ENCODE data around the gene DNAJA4.
"Not testable (repeated sequence)": the region's sequence is repeated elsewhere in the genome, so short reads cannot be mapped to it uniquely, and the experiment has no call there.

DNAJA4 gene

GRCh38 chr15:78243058-78243457 lies 21.3 kb upstream of the DNAJA4 start:
- Histone ChIP-seq H3K9ac (ENCODE audit: low read depth, low read length) (no peak overlapping the region), H3K4me2 (ENCODE audit: insufficient read depth, low read length) (no peak overlapping the region), H2AFZ (ENCODE audit: low read depth, low read length) (no peak overlapping the region), H3K9me3 (ENCODE audit: insufficient read depth, low read length, severe bottlenecking) (no peaks in the 10 kb centered on the region), H3K4me1 (ENCODE audit: insufficient read depth, low read length) (no peaks in the 10 kb centered on the region), H3K4me3 (ENCODE audit: low read depth in 1 of 2, low read length in 2 of 2) (no peak overlapping the region), H3K27me3 (ENCODE audit: insufficient read depth, low read length, poor library complexity) (no peaks in the 10 kb centered on the region), H4K20me1 (ENCODE audit: insufficient read depth, low read length) (no peaks in the 10 kb centered on the region), H3K79me2 (ENCODE audit: insufficient read depth, low read length) (no peaks in the 10 kb centered on the region), H3K27ac (ENCODE audit: low read length) (no peak overlapping the region), H3K36me3 (ENCODE audit: insufficient read depth, low read length) (no peaks in the 10 kb centered on the region)
- ATAC-seq (ENCODE audit: insufficient read depth, low read depth), result no peak
- TF ChIP-seq CTCF (IDR thresholded peaks at IDR 0.05; ENCODE audit: borderline replicate concordance, extremely low read depth, low read length, poor library complexity, severe bottlenecking) (no peak), EZH2 (IDR thresholded peaks at IDR 0.05; ENCODE audit: borderline replicate concordance, low read depth, low read length, severe bottlenecking) (no peak)
- DNase-seq, result no peak

GRCh38 chr15:78243491-78243941 lies 20.8 kb upstream of the DNAJA4 start:
- H3K27ac ChIP-seq (ENCODE audit: low read length), result no peak overlapping the region
- TF ChIP-seq CTCF (IDR thresholded peaks at IDR 0.05; ENCODE audit: borderline replicate concordance, extremely low read depth, low read length, poor library complexity, severe bottlenecking), result no peak
- TF ChIP-seq EZH2 (IDR thresholded peaks at IDR 0.05; ENCODE audit: borderline replicate concordance, low read depth, low read length, severe bottlenecking), result no peak
- H3K4me2 ChIP-seq (ENCODE audit: insufficient read depth, low read length), result no peak overlapping the region
- H2AFZ ChIP-seq (ENCODE audit: low read depth, low read length), result no peak overlapping the region
- no peak overlapping the region for H3K9ac ChIP-seq (ENCODE audit: low read depth, low read length)
- no peaks in the 10 kb centered on the region for H3K79me2 ChIP-seq (ENCODE audit: insufficient read depth, low read length)
- no peaks in the 10 kb centered on the region for H3K27me3 ChIP-seq (ENCODE audit: insufficient read depth, low read length, poor library complexity)
- no peak overlapping the region for H3K4me3 ChIP-seq (ENCODE audit: low read depth in 1 of 2, low read length in 2 of 2)
- no peaks in the 10 kb centered on the region for H4K20me1 ChIP-seq (ENCODE audit: insufficient read depth, low read length)
- no peak for ATAC-seq (ENCODE audit: insufficient read depth, low read depth)
- no peaks in the 10 kb centered on the region for H3K4me1 ChIP-seq (ENCODE audit: insufficient read depth, low read length)
- DNase-seq, result no peak
- no peaks in the 10 kb centered on the region for H3K9me3 ChIP-seq (ENCODE audit: insufficient read depth, low read length, severe bottlenecking)
- no peaks in the 10 kb centered on the region for H3K36me3 ChIP-seq (ENCODE audit: insufficient read depth, low read length)

GRCh38 chr15:78244101-78244500 lies 20.3 kb upstream of the DNAJA4 start:
- no peaks in the 10 kb centered on the region for H3K4me1 ChIP-seq (ENCODE audit: insufficient read depth, low read length)
- no peak overlapping the region for H3K4me3 ChIP-seq (ENCODE audit: low read depth in 1 of 2, low read length in 2 of 2)
- H2AFZ ChIP-seq (ENCODE audit: low read depth, low read length), result no peak overlapping the region
- no peaks in the 10 kb centered on the region for H3K79me2 ChIP-seq (ENCODE audit: insufficient read depth, low read length)
- no peaks in the 10 kb centered on the region for H4K20me1 ChIP-seq (ENCODE audit: insufficient read depth, low read length)
- H3K27me3 ChIP-seq (ENCODE audit: insufficient read depth, low read length, poor library complexity), result no peaks in the 10 kb centered on the region
- no peak overlapping the region for H3K4me2 ChIP-seq (ENCODE audit: insufficient read depth, low read length)
- no peaks in the 10 kb centered on the region for H3K36me3 ChIP-seq (ENCODE audit: insufficient read depth, low read length)
- ATAC-seq (ENCODE audit: insufficient read depth, low read depth) (no peak), DNase-seq (no peak)
- no peaks in the 10 kb centered on the region for H3K9me3 ChIP-seq (ENCODE audit: insufficient read depth, low read length, severe bottlenecking)
- H3K27ac ChIP-seq (ENCODE audit: low read length), result no peak overlapping the region
- H3K9ac ChIP-seq (ENCODE audit: low read depth, low read length), result no peak overlapping the region
- TF ChIP-seq EZH2 (IDR thresholded peaks at IDR 0.05; ENCODE audit: borderline replicate concordance, low read depth, low read length, severe bottlenecking) (no peak), CTCF (IDR thresholded peaks at IDR 0.05; ENCODE audit: borderline replicate concordance, extremely low read depth, low read length, poor library complexity, severe bottlenecking) (no peak)

GRCh38 chr15:78244893-78245292 lies 19.5 kb upstream of the DNAJA4 start:
- no peak overlapping the region for H3K27ac ChIP-seq (ENCODE audit: low read length)
- H3K36me3 ChIP-seq (ENCODE audit: insufficient read depth, low read length), result no peaks in the 10 kb centered on the region
- no peaks in the 10 kb centered on the region for H3K9me3 ChIP-seq (ENCODE audit: insufficient read depth, low read length, severe bottlenecking)
- TF ChIP-seq CTCF (IDR thresholded peaks at IDR 0.05; ENCODE audit: borderline replicate concordance, extremely low read depth, low read length, poor library complexity, severe bottlenecking), result no peak
- no peak for TF ChIP-seq EZH2 (IDR thresholded peaks at IDR 0.05; ENCODE audit: borderline replicate concordance, low read depth, low read length, severe bottlenecking)
- H2AFZ ChIP-seq (ENCODE audit: low read depth, low read length), result no peak overlapping the region
- no peaks in the 10 kb centered on the region for H3K27me3 ChIP-seq (ENCODE audit: insufficient read depth, low read length, poor library complexity)
- no peaks in the 10 kb centered on the region for H3K4me1 ChIP-seq (ENCODE audit: insufficient read depth, low read length)
- no peaks in the 10 kb centered on the region for H4K20me1 ChIP-seq (ENCODE audit: insufficient read depth, low read length)
- no peaks in the 10 kb centered on the region for H3K79me2 ChIP-seq (ENCODE audit: insufficient read depth, low read length)
- no peak overlapping the region for H3K9ac ChIP-seq (ENCODE audit: low read depth, low read length)
- no peak overlapping the region for H3K4me2 ChIP-seq (ENCODE audit: insufficient read depth, low read length)
- no peak for ATAC-seq (ENCODE audit: insufficient read depth, low read depth)
- no peak for DNase-seq
- no peak overlapping the region for H3K4me3 ChIP-seq (ENCODE audit: low read depth in 1 of 2, low read length in 2 of 2)

GRCh38 chr15:78245392-78245791 lies 19.0 kb upstream of the DNAJA4 start:
- not testable (repeated sequence) for H3K9ac ChIP-seq (ENCODE audit: low read depth, low read length); H2AFZ ChIP-seq (ENCODE audit: low read depth, low read length); H4K20me1 ChIP-seq (ENCODE audit: insufficient read depth, low read length); H3K36me3 ChIP-seq (ENCODE audit: insufficient read depth, low read length); H3K79me2 ChIP-seq (ENCODE audit: insufficient read depth, low read length); H3K4me3 ChIP-seq (ENCODE audit: low read depth in 1 of 2, low read length in 2 of 2); ATAC-seq (ENCODE audit: insufficient read depth, low read depth); H3K27ac ChIP-seq (ENCODE audit: low read length); H3K9me3 ChIP-seq (ENCODE audit: insufficient read depth, low read length, severe bottlenecking); H3K27me3 ChIP-seq (ENCODE audit: insufficient read depth, low read length, poor library complexity); H3K4me2 ChIP-seq (ENCODE audit: insufficient read depth, low read length); DNase-seq; H3K4me1 ChIP-seq (ENCODE audit: insufficient read depth, low read length)

All from DND-41 (cell line).